ENCODE results near the gene TELO2.

Gene TELO2

GRCh38 chr16:1539720-1540555 lies 46.8 kb downstream of the TELO2 start:
- peak; percentile 26 for DNase-seq

DNA sequence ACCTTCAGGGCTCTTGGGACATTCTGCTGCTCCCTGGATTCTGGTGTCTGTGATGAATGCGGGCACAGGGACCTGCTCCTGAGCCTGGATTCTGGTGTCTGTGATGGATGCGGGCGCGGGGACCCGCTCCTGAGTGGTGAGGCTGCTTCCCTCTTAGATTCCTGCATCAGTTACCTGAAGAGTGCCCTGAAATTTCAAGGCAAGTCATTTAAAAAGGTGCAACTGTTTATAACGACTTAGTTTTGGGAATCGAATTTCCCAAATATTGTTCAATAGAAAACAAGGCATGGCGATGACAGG lies 47.3 kb downstream of the TELO2 start:
- DNase-seq, result no peak

DNA sequence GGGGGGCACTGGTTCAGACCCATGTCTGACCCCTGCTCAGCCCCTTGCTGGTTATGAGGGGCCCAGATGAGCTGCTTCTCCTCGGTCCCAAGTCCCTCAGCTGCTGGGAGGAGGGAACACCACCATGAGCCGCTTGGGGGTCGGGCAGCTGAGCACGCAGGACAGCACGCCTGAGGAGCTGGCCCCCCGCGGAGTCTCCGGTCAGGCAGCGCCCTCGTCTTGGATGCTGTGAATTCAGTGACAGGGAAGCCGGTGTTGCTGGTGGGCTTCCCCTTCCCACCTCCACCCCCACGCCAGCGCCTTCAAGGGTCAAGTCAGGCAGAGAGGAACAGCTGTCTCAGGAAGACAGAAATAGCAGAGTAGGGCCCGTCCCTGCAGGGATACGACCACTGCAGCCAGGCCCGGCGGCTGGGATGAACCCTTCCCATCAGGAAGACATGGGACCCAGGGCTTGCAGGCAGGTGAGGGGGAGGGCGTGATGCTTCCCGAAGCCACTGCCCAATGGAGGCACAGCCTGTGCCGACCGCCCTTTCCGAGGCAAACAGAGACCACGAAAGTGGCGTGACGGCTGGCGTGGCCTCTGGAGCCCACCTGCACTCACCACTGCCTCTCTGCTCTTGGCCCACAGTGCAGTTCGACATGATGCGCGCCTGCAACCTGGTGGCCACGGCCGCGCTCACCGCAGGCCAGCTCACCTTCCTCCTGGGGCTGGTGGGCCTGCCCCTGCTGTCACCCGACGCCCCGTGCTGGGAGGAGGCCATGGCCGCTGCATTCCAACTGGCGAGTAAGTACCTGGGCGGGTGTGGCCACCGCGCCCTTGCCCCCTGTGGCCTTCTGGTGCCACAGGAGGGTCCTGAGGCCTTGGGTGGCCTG lies 48.4 kb downstream of the TELO2 start:
- no peak for DNase-seq

DNA sequence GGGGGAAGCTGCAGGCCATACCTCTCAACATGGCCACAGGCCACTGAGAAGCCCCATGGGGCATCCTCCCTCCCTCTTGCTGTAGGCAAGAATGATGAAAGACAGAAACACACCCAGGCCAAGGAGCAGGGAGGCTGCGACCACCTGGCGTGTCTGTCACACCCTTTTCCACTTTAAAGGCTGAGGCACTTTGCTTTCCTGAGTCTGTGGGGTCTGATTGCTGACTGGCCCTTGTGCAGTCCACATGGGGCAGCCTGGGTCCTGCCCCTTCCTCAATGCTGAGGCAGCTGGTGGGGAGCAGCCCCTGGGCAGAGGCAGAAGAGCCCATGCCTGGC lies 49.0 kb downstream of the TELO2 start:
- DNase-seq, result no peak

DNA sequence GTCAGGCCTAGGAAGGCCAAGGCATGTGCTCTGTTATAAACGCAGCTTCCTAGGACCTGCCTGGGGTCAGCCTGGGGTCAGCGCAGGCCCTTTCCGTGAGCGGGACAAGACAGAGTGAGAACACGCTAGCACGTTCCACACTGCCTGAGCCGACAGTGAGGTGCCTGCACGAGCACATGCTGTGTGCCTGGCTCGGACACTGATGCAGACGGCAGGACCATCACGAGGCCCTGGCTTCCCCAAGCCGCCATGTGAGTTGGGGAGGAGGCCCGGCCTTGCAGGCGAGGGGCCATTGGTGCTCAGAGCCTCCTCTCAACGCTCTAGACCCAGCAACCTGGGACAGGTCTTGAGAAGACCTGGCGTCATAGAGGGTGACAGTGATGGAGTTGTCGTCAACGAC lies 49.4 kb downstream of the TELO2 start:
- DNase-seq, result no peak

GRCh38 chr16:1543085-1543896 lies 50.1 kb downstream of the TELO2 start:
- no peak for DNase-seq

DNA sequence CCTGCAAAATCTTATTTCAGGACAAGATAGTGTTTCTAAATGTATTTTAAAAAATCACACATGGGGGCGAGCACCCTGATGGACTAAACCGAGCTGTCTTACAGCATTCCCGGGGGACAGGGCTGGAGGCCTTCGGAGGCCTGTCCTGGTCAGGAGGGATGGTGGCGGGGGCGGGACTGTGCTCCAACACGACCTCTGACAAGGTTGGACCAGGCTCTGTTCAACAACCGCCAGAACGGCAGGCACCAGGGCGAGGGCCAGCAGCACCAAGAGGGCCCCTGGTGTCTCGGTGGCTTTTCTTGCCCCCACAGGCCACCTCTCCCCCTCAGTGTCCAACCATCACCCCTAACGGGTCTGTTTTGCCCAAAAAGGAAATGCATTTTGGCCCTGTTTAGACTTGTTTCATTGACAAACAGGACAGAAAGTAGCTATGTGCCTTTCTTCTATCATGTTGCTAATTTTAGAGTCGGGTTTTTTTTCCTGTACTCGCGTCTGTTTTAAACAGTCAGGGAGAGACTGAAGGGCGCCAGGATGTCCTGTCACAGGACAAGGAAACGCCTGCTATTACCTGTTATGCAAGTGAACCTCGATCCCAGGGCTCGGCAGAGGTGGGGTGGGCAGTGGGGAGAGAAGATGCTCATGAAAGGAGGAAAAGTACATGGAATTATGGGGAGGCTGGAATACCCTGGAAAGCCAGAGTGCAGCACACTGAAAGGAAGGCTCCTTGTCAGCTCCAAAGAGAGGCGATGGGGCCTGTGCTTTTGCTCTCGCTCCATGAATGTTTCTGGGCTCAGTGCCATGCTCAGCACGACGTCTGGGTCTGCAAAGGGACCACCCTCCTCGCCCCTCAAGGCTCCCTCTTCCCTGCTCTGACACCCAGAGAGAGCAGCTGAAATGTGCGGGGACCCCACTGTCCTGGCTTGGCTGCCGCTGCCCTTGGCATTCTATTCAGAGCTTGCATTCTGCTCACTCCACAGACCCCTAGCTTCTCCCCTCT lies 52.2 kb downstream of the TELO2 start:
- DNase-seq, result no peak

GRCh38 chr16:1546430-1546829 lies 53.3 kb downstream of the TELO2 start:
- DNase-seq, result no peak

DNA sequence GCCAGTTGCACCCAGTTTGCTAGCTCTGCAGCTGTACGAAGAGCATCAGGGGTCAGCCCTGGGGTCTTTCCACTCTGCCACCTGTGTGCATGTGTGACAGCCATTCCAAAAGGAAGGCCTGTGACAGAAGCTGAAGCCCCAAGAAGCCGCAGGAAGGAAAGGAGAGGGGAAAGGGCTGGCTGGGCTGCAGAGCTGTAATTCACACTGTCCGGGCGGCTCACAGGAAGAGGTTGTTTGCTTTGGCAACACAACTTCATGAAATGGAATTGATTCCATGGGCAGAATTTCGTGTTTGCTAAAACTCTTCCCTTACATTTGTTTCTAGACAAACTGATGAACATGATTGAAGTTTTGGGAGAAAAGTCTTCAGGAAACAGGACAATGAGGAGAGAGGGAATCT lies 55.1 kb downstream of the TELO2 start:
- no peak for DNase-seq

DNA sequence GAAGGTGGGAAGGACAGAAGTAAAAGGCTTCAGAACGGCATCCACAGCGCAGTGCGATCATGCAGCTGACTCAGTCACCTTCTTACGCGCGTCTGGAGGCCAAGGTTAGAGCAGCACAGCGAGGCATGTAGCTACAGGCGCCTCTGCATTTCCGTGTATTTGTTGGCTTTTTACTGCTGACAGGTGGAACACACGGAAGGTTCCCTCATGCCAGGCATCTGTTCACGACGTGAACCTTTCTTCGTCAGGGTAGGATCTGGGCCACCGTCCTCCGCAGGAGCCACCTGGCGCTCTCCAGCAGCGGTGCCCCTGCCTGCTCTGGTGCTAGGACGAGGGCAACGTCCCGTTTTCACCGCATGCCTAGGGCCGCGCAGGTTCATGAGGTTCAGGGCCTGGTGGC lies 55.6 kb downstream of the TELO2 start:
- no peak for DNase-seq

DNA sequence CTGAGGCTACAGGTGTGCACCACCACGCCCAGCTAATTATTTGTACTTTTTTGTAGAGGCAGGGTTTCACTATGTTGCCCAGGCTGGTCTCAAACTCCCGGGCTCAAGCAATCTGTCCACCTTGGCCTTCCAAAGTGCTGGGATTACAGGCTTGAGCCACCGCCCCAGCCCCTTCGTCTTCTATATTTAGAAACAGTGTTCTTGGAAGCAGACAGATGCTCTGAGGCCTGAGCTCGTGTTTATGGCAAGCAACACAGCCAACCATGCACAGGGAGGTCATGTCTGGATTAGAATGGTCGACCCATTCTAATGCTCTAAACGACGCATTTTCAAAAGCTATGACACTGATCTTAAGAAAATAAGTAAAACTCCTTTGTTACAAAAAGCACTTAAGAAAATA lies 56.9 kb downstream of the TELO2 start:
- DNase-seq, result no peak

- DNase-seq, result no peak
Observed at GRCh38 chr16:1550696-1551095, 57.5 kb downstream of the TELO2 start.

DNA sequence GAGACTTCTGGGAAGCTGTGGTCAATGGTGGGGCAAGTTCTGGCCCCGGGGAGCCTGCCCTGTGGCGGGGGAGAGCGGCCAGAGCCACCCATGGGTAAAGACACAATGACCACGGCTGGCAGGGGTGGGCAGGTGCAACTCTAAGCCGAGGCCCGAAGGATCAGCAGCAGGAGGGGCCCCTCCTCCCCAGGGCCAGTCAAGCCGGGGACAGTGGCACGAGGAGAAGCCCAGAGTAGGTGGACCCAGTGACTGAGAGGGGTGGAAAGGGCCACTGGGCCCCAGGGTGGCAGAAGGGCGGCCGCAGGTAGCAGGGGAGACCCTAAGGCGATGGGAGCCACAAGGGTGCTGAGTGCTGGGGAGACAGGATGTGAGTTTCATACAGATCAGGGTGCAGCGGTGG lies 58.0 kb downstream of the TELO2 start:
- DNase-seq, result no peak

DNA sequence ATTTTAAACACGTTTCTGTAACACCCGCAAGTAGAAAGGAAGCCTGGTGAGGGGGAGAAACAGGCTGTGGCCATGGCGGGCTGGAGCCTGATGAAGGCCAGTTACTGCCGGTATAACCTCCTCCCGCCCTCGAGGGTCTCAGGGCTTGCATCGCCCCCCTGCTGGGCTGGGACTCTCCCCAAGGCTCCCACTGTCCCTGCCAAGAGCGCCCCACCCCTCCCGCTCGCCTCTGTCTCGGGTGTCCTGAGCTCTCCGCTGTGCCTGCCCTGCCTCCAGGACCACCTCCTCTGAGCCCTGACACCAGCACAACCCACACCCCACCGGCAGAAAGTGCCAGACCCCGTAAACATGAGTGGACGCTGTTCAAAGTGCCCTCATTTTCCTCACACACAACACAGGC lies 59.0 kb downstream of the TELO2 start:
- DNase-seq, result no peak

DNA sequence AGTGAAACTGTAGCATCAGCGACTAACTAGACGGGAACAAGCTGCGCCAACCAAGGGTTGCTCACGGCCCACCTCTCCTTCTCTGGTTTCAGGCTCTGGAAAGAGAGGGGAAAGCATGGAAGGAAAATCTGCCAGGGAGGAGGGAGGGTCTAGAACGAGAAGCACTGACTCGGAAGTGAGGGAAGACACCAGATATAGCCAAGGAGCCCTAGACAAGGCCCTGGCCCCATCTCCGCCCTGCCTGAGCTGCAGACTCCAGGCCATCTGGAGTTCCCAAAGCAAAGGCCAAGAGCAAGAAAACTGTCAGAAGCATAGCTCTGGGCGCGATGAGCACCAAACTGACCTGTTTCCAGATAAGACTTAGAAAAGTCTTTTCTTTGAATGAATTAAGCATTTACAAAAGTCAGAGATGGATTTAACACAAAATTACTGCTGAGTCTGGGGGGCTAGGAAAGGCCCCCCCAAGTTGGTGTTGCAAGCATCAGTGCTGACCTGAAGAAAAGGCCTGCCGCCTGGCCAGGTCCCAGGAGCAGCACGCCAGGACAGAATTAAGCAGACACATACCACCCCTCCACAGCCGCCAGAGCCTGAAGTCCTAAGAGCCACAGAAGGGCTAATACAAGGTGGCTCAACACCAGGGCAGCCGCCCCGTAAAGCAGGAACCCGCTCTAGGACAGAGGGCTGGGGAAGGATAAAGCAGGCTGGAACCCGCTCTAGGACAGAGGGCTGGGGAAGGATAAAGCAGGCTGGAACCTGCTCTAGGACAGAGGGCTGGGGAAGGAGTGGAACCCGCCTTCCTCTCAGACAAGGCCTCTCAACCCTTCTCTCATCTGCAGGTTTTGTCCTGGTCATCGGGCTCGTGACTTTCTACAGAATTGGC lies 61.0 kb downstream of the TELO2 start:
- no peak for DNase-seq

GRCh38 chr16:1554826-1555445 lies 61.8 kb downstream of the TELO2 start:
- DNase-seq, result no peak

- no peak for DNase-seq
Observed at GRCh38 chr16:1556254-1556653, 63.1 kb downstream of the TELO2 start.

DNA sequence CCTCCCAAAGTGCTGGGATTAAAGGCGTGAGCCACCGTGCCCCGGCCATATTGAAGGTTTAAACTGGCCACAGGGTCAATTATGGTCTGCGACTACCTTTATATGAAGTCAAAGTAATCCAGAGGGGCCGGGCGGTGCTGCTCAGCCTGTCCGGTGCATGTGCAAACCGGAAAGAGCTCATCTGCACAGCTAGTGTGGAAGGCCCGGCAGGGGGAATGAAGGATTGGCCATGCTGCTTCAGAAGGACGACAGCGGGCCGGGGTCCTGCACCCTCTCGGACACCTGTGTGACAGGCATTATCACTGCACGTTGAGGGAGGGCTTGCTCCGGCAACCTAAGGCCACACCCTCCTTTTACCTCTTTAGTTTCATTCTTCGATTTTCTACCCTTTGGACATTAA lies 63.9 kb downstream of the TELO2 start:
- no peak for DNase-seq

- DNase-seq, result no peak
Observed at GRCh38 chr16:1557576-1557975, 64.4 kb downstream of the TELO2 start.

DNA sequence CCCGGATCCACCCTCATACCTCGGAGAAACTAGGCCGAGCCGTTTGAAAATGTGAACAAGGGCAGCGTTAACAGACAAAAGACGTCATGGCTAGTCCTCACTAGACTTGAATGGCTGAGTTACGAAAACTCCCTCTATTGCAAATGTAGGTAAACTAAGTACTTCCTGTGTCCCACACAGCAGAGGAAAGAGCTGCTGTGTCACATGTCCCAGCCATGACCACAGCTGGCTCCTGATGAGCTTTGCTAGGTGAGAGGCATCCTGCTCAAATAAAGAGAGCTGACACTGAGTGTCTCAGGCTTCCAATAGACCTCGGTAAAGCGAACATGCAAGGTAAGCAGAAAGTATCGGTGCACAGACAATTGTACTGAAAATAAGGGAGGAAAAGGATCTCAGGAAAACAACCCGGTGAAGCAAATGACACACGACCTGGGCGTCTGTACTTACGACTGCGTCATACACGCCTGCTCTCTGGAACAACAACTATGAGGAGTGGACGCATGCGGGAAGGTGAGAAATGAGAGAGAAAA lies 66.4 kb downstream of the TELO2 start:
- DNase-seq, result no peak
